ENCODE measurements around the gene PXK.
A peak's percentile ranks its signal among the peaks of the same experiment; 100 is the strongest.

Gene PXK

GRCh38 chr3:58383904-58384303, 51.2 kb downstream of the PXK start:
- DNase-seq (ENCODE audit: low spot score): no peak

DNA sequence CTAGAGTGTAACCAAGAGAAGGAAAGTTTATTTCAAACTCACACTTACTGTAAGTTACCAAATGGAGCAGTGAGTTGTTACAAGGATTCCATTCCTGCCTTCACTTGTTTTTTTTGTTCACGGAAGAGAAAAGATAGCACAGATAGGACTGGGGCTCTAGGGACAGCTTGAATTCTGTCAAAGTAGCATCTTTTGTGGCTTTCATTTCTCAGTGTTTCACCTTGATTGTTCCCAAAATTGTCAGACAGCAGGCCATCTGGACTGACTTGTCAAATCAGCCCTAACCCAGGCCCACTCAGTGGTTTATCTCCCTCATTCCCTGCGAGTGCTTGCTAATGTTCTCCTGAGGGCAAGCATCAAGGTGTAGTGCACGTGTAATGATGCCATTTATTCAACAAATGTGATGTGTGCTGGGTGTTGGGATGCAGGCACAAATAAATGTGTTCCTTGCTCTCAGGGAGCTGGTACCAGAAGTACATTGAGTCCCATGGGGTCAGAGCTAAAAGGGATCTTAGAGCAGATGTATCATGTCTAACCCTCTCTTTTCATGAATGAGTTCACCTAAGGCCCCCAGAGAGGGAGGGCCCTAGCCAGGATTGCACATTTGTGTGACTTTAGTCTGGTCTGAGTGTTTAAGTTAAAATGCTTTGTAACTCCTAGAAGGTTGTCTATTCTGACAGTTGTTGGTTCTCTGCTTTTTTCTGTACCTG, 51.8 kb downstream of the PXK start:
- DNase-seq (ENCODE audit: low spot score): no peak

- DNase-seq (ENCODE audit: low spot score): no peak
Measured at GRCh38 chr3:58386626-58387365, 54.1 kb downstream of the PXK start.

GRCh38 chr3:58387650-58388546, 55.2 kb downstream of the PXK start:
- DNase-seq (ENCODE audit: low spot score): no peak

DNA sequence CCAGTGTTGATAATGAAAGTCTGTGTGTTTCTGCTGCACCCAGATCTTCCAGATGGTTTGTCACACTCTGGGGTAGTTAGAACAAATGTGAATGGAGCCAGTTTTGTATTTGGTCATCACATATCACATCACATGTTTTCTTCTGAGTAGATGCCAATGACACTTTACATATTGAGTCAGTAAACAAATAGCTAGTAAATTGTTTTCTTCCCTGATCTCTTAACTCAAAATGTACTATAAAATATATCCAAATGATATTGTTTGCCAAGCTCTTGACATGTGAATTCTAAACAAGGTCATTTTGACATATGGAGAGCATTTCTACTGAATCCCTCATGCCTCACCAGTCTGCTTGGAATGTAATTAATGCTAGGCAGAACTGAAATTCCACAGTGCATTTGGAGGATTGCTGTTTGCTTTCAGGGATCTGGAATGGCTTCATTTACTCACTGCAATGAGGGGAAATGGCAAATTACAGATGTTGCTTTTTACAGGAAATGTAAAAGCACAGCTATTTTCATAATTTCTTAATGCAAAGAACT, 55.9 kb downstream of the PXK start:
- no peak for DNase-seq (ENCODE audit: low spot score)

GRCh38 chr3:58391156-58391865, 58.6 kb downstream of the PXK start:
- DNase-seq (ENCODE audit: low spot score): no peak

GRCh38 chr3:58392181-58392580, 59.5 kb downstream of the PXK start:
- DNase-seq (ENCODE audit: low spot score): no peak

DNA sequence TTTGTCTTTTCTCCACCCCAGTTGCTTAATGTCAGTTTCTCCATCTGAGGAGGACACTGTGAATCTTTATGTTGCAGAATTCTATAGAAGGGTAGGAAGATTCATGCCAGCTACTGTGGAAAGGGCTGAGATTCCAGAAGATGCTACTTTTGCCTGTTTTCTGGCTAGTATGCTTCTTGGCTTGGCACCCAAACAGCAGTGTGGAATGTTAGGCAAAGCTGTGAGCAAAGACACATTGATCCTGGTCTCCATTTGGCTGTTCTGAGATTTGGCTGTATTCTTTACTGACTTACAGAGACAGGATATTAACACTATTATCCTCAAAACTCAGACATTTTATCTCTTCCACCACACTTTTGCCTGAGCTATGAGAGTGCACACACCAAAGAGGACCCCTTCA, 61.6 kb downstream of the PXK start:
- DNase-seq (ENCODE audit: low spot score): no peak

- DNase-seq (ENCODE audit: low spot score): no peak
Measured at GRCh38 chr3:58398669-58399333, 66.1 kb downstream of the PXK start.

- DNase-seq (ENCODE audit: low spot score): no peak
Measured at GRCh38 chr3:58403513-58404109, 70.9 kb downstream of the PXK start.

GRCh38 chr3:58404396-58404795, 71.7 kb downstream of the PXK start:
- no peak for DNase-seq (ENCODE audit: low spot score)

- no peak for DNase-seq (ENCODE audit: low spot score)
Measured at GRCh38 chr3:58408906-58409305, 76.2 kb downstream of the PXK start.

DNA sequence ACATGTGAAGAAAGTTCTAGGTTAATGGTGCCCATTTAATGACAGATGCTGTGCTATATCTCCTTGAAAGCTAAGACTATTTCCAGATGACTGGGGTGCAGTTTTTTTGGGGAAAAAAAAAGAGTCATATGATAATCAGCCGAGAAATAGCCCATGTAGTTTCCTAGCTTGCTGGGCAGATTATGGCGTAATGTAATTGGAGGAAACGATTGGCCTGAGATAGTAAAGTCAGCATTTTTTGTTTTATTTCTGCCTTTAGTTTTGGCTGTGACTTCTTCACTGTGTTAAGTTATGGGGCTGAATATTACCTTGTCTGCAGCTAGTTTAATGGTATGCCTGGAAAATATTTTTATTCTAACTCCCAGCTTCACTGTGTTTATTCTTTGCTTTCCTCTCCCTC, 77.0 kb downstream of the PXK start:
- no peak for DNase-seq (ENCODE audit: low spot score)

DNA sequence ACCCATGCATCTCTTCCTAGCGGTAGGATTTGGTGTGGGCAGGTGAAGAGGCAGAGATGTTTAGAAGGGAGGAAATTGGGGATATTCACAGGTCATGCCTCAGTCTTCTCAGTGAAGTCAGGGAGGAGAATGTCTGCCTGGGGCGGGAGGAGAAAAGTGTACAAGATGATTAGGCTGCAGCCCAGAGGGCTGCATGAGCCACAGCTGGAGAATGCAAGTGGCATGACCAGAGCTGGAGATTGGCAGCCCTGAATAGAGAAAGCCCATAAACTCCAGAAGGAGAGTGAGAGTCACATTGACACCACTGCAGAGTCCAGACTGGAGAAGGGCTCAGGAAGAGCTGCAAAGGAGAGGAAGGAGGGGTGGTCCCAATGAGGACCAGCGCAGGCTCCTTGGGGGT, 78.3 kb downstream of the PXK start:
- no peak for DNase-seq (ENCODE audit: low spot score)

DNA sequence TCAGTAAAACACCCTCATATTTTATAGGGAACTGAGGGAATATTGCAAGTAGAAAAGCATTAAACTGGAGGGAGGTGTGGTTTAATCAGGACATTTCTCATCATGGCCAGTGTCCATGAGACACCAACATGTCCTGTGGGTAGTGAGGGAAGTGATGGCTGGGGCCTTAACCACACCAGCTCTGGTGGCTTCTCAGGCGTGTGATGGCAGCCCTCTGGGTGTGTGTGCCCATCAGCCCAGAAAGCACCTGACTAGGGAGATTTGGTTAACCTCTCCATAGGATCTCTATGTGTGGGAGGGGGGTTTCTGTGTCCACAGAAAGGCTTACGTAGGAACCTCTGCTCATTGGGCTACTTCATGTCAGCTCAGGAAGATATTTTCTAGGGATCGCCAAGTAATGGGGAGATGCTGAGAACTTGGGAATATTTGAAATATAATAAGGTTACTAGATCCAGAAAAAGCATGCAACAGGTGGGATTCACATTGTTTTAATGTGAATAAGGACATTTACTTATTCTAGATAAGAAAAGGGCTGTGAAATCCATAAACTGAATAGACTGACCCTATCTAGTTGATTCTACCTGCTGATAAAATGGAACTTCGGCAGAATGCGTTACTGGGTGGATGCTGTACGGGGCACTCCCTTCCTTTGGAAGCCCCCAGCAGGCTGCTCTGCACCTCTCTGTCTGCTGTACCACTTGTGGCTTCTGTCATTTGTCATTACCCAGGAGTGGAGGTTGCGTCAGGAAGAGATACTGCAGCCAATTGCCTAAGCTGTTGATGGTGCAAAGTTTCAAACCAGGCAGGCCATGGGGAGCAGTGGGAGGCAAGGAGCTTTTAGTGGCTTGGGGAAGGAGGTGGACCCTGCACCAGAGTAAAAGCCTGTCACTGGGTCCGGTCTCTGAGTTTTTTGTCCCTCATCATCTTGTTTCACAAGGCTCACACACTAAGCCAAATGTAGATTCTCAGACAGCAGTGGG, 79.4 kb downstream of the PXK start:
- DNase-seq (ENCODE audit: low spot score): no peak

- peak; percentile 69 for DNase-seq (ENCODE audit: low spot score)
Measured at GRCh38 chr3:58414538-58415197, 82.0 kb downstream of the PXK start.

GRCh38 chr3:58416191-58416590, 83.5 kb downstream of the PXK start:
- DNase-seq (ENCODE audit: low spot score): no peak

DNA sequence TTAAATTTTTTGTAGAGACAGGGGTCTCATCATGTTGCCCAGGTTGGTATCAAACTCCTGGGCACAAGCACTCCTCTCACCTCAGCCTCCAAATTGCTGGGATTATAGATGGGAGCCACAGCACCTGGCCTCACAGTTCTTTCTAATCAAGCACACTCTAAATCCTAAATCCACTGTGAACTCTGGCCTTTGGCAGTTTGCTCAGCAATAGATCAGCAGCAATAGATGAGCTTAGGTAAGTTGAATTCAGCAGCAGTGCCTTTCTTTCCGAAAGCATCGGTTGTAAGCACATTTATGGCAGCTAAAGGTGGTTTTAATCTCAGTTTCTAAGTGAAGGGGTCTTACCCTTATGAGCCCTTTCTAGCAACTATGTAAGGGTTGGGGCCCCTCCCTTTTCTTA, 84.4 kb downstream of the PXK start:
- no peak for DNase-seq (ENCODE audit: low spot score)

DNA sequence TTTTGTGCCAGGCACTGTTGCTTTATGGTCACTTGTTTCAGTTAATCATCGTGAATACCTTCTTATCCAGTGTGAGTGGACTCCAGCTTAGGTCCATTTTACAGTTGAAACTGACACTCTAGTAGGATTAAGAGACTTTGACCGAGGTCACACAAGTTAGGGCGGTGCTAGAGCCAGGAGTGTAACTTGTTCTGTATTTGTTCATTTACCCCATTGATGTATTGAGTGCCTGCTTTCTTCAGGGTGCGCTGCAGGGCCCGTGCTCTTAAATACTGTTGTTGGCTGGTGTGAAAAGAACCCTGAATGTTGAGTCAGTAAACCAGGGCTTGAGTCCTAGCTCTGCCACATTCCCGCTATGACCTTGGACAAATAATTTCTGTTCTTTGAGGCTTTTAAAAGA, 85.5 kb downstream of the PXK start:
- no peak for DNase-seq (ENCODE audit: low spot score)
